Activated naive CD8-positive, alpha-beta T cell treated with anti-CD3 and anti-CD28 coated beads, Interleukin-2, amount 50 U/mL, for 16 hours (primary cell): ENCODE measurements around the gene ADRA2A.

Source experiments
- DNase-seq: peaks from one replicate; pipeline ENCODE4 v3.0.0-alpha.2; 2020; ENCODE audit warnings: low read depth, low spot score

ADRA2A gene

DNA sequence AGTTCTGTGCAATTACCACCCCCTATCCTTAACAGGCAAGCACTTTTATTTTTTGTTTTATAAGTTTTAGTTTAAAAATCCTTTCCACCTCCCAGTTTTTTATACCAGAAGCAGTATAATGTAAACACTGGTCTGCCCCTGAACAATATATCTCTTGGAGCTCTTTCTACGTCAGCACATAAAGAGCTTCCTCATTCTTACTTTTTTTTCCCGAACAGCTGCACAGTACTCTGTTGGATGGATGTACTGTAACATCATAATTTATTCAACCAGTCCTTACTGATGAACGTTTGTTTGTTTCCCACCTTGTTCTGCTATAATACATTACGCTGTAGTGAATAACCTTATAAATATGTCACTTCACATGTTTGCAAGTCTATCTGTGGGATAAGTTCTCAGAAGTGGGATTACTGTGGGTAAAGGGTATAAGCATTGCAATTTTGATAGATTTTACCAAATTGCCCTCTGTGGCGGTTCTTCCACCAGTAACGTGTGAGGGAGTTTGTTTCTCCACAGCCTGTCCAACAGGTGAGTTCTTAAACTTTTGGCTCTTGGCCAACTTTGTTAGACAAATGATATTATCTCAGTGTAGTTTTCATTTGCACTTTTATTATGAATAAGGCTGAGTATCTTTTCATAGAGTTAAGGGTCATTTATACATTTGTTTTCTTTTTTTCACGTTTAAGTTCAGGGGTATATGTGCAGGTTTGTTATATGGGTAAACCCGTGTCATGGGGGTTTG is 32.8 kb downstream of the ADRA2A start:
- DNase-seq, result no peak

DNA sequence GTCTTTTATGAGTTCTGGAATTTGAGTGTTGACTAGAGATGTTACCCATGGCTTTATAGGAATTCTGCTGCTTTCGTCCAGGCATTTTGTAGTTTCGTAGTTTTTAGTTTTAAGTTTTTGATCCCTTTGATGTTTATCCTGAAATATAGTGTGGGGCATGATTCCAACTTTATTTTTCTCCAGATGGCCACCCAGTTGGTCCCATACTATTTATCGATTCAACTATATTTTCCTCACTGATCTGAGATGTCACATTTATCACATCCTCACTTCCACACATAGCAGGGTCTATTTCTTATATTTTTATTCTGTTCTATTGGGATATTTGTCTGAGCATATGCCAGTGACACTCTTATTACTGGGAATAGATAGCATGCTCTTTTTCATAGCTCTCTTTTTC is 33.9 kb downstream of the ADRA2A start:
- no peak for DNase-seq

DNA sequence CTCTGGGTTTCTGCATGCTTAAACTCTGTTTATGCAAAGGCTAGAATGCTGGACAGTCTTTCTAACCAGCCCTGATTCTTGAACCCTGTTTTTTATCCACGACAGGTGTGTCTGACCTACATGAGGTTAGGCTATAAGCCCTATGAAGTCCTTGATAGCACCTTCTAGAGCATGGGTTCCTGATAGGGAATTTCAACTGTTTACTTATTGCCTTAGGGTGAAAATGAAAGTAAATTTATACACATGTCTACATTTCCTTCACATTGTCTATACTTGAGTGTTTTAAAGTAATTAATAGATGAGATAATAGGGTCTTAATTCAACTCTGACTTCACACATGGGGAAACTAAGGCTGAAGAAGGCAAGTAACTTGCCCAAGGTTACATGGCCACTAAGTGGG is 35.5 kb downstream of the ADRA2A start:
- DNase-seq, result no peak

GRCh38 chr10:111113238-111113960 is 36.6 kb downstream of the ADRA2A start:
- DNase-seq, result no peak

- no peak for DNase-seq
These were observed 37.3 kb downstream of the ADRA2A start for GRCh38 chr10:111113961-111114757.

DNA sequence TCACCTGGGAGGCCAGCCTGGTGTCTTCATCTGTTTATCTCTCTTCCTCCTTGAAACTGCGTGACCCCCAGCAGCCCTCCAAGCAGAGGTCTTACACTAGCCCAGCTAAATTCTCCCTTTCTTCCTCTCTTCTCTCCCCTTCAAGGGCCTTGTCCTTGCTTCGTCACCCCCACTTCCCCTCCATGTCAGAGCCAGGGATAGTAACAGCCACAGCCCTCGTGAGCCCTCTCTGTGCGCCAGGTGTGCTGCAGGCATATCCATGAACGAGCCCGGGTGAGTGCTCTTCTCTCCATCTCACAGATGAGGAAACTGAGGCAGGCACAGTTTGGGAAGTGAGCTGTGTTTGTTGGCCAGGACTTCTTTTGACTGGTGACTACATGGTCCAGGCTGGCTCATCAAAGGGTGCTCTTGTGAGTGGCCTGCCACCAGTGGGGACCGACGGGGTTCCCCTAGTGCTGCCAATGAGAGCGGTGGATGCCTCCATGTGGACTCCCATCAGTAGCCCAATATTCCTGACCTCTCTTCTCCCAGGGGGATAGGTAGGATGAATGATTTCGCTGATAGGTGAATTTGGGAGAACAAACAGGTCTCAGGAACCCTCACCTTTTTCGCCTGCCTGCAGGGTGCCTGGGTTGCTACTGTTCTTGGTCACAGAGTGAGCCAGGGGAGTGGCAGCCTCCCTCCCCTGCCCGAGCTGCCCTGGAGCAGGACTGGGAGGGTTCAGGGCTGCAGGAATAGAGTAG is 38.1 kb downstream of the ADRA2A start:
- DNase-seq, result no peak

GRCh38 chr10:111116211-111116610 is 39.4 kb downstream of the ADRA2A start:
- no peak for DNase-seq

GRCh38 chr10:111116762-111117445 is 40.1 kb downstream of the ADRA2A start:
- no peak for DNase-seq

- no peak for DNase-seq
These were observed 40.9 kb downstream of the ADRA2A start for GRCh38 chr10:111117528-111118277.

DNA sequence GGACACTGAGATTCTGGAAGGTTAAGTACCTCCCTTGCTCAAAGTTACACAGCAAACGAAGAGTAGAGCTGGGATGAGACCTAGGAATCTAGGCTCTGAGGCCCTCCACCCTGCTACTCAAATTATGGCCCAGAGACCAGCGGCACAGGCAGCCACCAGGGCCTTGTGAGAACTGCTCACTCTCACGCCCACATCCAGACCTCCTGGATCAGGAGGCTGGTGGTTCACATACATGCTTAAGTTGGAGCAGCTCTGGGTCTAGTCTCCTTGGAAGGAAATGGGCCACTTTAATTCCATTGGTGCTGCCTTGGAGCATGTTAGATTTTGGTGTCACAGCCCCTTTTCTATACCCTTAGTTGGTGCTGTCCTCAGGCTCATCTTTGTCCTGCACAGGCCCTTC is 41.9 kb downstream of the ADRA2A start:
- no peak for DNase-seq

GRCh38 chr10:111119637-111120036 is 42.8 kb downstream of the ADRA2A start:
- DNase-seq, result no peak

GRCh38 chr10:111122127-111122526 is 45.3 kb downstream of the ADRA2A start:
- DNase-seq, result no peak

GRCh38 chr10:111123883-111124282 is 47.1 kb downstream of the ADRA2A start:
- DNase-seq, result no peak

- no peak for DNase-seq
These were observed 48.3 kb downstream of the ADRA2A start for GRCh38 chr10:111125102-111125501.

DNA sequence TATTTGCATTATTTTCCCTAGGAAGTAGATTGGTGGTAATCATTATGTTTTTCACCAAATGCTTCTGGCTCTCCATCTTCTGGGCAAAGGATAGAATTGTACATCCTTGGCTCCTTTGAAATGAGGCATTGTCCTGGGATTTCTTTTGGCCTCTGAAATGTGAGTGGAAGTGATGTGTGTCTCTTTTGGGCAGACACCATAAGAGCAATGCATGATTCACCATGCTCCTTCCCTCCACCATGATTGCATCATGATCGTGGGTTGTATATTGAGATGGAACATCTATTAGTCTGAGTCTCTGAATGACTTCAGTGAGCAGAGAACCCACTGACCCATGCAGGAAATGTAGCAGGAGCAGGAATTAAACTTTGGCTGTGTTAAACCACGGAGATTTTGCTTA is 49.2 kb downstream of the ADRA2A start:
- no peak for DNase-seq

DNA sequence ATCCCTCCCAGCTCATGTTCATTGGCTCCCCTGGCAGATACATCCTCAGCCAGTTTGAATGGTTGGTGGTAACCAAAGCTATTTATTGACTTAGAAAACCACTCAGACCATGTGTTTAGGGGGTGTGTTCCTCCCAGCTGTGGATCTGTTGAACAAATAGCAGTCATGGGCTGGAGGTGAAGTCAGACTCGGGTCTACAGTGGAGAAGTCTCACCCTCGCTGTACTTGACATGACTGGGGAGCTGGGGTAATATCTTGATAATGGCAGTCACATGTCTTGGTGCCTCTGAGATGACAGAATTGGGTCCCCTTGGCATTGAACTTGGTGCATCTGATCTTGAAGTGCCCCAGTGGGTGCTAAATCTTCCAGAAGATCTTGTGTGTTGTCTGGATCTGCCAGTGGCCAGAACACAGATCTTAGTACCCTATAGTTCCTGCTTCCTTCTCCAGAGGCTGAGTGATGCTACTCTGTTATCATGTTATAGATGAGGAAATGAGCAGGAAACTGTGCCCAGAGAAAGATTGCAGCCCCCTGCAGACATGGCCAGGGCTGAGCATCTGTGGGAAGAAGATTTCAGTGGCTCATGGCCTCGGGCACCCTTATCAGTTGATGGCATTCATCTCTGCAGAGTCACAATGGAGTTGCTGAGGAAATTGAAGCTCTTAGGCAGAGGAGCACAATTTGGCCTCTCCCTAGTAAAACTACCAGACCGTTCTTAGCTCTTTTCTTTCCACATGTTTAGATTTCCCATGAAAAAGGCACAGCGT is 50.4 kb downstream of the ADRA2A start:
- no peak for DNase-seq

- no peak for DNase-seq
These were observed 51.7 kb downstream of the ADRA2A start for GRCh38 chr10:111128331-111129180.

- DNase-seq, result no peak
These were observed 52.5 kb downstream of the ADRA2A start for GRCh38 chr10:111129363-111129762.

DNA sequence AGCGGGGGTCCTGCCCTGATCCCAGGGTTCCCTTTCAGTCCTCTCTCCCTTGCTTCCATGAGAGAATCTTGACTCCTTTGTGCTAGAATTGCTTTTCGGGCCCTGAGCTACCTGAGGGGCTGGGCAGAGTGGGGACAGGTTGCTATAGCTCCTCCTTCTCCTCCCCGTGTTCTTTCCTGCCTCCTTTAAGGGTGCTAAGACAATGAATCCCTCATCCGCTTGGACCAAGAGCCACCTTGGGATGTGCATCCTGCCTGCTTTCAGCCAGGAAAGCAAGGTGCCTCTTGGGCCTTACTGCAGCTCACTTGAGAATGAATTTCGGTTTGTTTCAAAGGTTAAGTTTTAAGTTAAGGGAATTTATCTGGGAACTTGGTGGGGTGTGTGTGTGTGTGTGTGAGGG is 53.6 kb downstream of the ADRA2A start:
- DNase-seq, result no peak
